ENCODE measurements around the gene ENPEP.
"Not testable (repeated sequence)": the region's sequence is repeated elsewhere in the genome, so short reads cannot be mapped to it uniquely, and the experiment has no call there.

Gene ENPEP
- long read RNA-seq, donor 1, full-length matches to known transcripts, result 19 of 42 reads
- long read RNA-seq, donor 1, partial matches to known transcripts, result 23 of 42 reads
- long read RNA-seq, donor 1, other reads (novel, unspliced or antisense), result 0 of 42 reads
- long read RNA-seq, donor 2, full-length matches to known transcripts, result 19 of 29 reads
- long read RNA-seq, donor 2, partial matches to known transcripts, result 10 of 29 reads
- long read RNA-seq, donor 2, other reads (novel, unspliced or antisense), result 0 of 29 reads
- long read RNA-seq, donor 3, full-length matches to known transcripts, result 13 of 27 reads
- long read RNA-seq, donor 3, partial matches to known transcripts, result 14 of 27 reads
- long read RNA-seq, donor 3, other reads (novel, unspliced or antisense), result 0 of 27 reads
- long read RNA-seq, donor 4, full-length matches to known transcripts, result 20 of 33 reads
- long read RNA-seq, donor 4, partial matches to known transcripts, result 13 of 33 reads
- long read RNA-seq, donor 4, other reads (novel, unspliced or antisense), result 0 of 33 reads
- long read RNA-seq, donor 5, full-length matches to known transcripts, result 22 of 46 reads
- long read RNA-seq, donor 5, partial matches to known transcripts, result 15 of 46 reads
- long read RNA-seq, donor 5, other reads (novel, unspliced or antisense), result 9 of 46 reads
- long read RNA-seq, donor 6, full-length matches to known transcripts, result 14 of 55 reads
- long read RNA-seq, donor 6, partial matches to known transcripts, result 41 of 55 reads
- long read RNA-seq, donor 6, other reads (novel, unspliced or antisense), result 0 of 55 reads
- long read RNA-seq, donor 7, full-length matches to known transcripts, result 31 of 97 reads
- long read RNA-seq, donor 7, partial matches to known transcripts, result 58 of 97 reads
- long read RNA-seq, donor 7, other reads (novel, unspliced or antisense), result 8 of 97 reads
- long read RNA-seq, donor 8, full-length matches to known transcripts, result 29 of 38 reads
- long read RNA-seq, donor 8, partial matches to known transcripts, result 9 of 38 reads
- long read RNA-seq, donor 8, other reads (novel, unspliced or antisense), result 0 of 38 reads

GRCh38 chr4:110475881-110476818 lies at the start of gene ENPEP:
TSS of gene ENPEP (plus strand) at chr4:110476155. CDS start at chr4:110476415, 260 bp downstream.
- peak; percentile 63 for DNase-seq

GRCh38 chr4:110431805-110432204 lies 44.1 kb upstream of the ENPEP start:
- DNase-seq, result not testable (repeated sequence)

- not testable (repeated sequence) for DNase-seq
Observed at GRCh38 chr4:110437292-110437691, 38.7 kb upstream of the ENPEP start.

- DNase-seq, result not testable (repeated sequence)
Observed at GRCh38 chr4:110439209-110439608, 36.7 kb upstream of the ENPEP start.

GRCh38 chr4:110442309-110442708 lies 33.6 kb upstream of the ENPEP start:
- DNase-seq, result no peak

- no peak for DNase-seq
Observed at GRCh38 chr4:110442788-110443187, 33.2 kb upstream of the ENPEP start.

- no peak for DNase-seq
Observed at GRCh38 chr4:110449947-110450346, 26.0 kb upstream of the ENPEP start.

- DNase-seq, result no peak
Observed at GRCh38 chr4:110452546-110452945, 23.4 kb upstream of the ENPEP start.

GRCh38 chr4:110454441-110454840 lies 21.5 kb upstream of the ENPEP start:
- DNase-seq, result no peak

- no peak for DNase-seq
Observed at GRCh38 chr4:110458494-110459266, 17.3 kb upstream of the ENPEP start.

- DNase-seq, result no peak
Observed at GRCh38 chr4:110460074-110460746, 15.7 kb upstream of the ENPEP start.

- no peak for DNase-seq
Observed at GRCh38 chr4:110467400-110467799, 8.6 kb upstream of the ENPEP start.

GRCh38 chr4:110472583-110473329 lies 3.2 kb upstream of the ENPEP start:
- DNase-seq, result no peak

GRCh38 chr4:110474481-110474880 lies 1.5 kb upstream of the ENPEP start:
- no peak for DNase-seq

GRCh38 chr4:110475080-110475479 lies 875 bp upstream of the ENPEP start:
- DNase-seq, result not testable (repeated sequence)

- DNase-seq, result no peak
Observed at GRCh38 chr4:110477836-110478235, 1.9 kb downstream of the ENPEP start.

- no peak for DNase-seq
Observed at GRCh38 chr4:110480031-110480549, 4.1 kb downstream of the ENPEP start.

- DNase-seq, result no peak
Observed at GRCh38 chr4:110480746-110481271, 4.9 kb downstream of the ENPEP start.

GRCh38 chr4:110483516-110483915 lies 7.6 kb downstream of the ENPEP start:
- DNase-seq, result no peak

Measured in right kidney (tissue), 9 donors.